GM21737 (cell line): ENCODE results near the gene TFIP11.

Experiments
- ATAC-seq: cut with Tn5 transposase; IDR thresholded peaks from one replicate; pipeline ENCODE4 v1.9.1; 2021; ENCODE audit warnings: mild to moderate bottlenecking, moderate library complexity; ENCODE audit not compliant: unreplicated experiment

The TFIP11 gene

DNA sequence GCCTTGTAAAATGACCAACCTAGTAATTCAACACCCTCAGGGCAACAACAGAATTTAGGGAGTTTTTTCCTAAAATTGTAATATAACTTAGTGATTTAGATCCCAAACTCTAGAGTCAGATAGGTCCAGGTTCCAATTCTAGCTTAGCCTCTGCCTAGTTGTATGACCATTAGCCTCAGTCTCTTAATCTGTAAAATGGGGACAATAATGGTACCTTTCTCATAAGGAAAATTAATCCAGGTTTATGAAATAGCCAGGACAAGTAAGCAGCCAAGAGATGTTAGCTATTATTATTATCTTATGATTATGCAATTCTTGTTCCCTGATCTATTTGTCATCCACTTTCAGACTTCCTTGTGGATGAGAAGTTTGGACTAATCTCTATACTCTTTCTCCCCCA is 4.1 kb downstream of the TFIP11 start:
- no peak for ATAC-seq

DNA sequence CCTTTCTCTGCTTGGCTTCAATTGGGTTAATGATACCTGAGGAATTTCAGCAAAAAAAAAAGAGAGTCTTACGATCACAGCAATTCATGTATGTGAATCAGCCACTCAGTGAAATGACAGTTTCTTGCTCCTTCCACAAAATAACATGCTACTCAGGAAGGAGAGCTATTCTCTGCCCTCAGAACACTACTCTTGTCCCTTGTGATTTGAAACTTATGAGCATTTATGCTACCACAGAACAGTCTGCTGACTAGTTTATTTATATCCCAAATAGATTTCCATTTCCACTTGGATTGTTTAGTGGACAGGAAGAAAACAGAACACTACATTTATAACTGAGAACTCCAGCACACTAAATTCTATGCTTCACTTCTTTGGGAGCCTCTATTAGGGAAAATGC is 8.5 kb downstream of the TFIP11 start:
- no peak for ATAC-seq

DNA sequence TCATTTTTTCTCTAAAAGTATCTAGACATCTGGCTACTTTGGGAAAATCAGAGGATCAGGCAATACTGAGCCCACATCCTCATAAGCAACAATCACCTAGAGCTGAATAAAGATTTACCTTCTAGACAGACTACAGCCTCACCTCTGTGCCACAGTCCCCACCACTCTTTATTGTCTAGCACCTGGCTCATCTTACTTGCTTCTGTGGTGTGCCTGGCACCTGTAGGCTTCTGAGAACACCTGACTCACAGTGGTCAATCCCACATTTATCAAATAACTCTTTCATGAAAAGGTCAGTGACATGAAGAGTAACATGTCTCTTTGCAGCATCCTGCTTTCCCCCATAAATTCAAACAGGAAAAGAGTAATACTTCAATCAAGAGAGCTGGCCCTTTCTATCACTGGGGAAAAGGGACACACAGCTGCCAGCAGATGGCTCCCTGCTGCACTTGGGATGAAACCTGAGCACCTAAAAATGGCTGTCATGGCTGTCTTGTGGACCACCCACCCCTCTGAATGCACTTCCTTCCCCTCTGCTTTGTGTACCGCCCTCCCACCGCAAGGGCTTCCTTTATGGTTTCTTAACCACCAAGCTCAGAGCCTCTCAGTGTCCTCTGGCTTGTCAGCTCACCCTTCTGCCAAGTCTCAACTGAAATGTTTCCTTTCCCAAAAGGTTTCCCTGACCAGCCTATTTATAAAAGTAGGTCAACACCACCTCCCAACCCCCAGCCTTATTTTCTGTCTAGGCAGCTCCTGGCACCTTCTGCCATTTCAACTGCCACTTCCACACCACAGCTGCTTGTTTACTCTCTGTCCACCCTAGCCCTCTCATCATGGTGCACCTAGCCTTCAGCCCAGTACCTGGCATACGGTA is 9.3 kb downstream of the TFIP11 start:
- no peak for ATAC-seq

DNA sequence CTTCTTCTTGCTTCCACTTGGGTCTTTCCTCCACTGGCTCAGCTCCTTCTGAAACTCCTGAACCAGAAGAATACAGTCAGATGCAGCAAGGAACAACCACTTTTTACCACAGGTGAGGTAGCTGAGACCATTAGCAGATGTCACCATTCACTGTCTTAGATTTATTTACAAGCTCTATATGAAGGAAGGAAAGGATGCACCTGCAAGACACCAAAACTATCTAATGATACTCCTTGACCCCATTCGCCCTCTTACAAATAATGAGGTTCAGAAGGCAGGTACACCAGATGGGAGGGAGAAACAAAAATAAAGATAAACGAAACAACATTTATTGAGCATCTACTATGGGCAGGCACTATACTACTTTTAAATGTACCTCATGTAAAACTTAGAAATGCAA is 10.3 kb downstream of the TFIP11 start:
- no peak for ATAC-seq

DNA sequence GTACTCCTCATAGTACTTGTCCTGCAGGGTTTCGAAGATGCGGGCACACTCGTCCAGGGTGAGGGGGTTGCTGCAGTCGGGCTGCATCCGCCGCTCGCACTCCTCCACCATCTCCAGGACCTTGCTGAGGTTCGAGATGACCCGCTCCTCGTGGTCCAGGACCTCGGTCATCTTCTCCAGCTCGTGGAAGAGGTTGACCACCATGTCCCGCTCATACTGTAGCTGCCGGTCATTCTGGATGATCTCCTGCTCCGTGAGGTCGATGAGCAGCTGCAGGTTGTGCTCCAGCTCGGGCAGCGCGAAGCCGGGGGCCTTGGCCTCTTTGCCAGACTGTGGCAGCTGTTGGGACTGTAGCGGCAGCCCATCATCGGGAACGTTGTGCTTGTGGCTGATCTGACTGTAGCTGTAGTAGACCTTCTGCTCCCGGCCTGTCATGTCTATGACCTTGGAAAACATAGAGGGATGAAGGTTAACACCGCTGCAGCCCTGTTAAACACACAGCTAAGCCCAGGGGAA is 13.0 kb downstream of the TFIP11 start:
- ATAC-seq: no peak

DNA sequence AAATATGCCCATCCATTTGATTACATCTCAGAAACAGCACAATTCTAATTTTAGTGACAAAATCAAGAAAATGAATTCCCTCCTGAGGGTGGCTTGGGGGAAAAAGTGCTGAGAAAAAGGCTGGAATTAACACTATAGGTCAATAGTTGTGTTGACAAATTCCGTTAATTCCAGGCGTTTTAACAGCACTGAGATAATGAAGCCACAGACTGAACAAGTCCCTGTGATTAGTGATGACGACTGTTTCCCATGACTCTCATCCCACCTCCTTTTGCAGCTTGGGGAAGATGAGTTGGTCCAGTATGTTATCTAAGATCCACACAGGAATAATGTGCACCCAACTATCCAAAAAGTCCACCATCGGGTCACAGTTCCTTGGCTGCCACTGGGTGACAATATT is 15.8 kb downstream of the TFIP11 start:
- ATAC-seq: no peak

DNA sequence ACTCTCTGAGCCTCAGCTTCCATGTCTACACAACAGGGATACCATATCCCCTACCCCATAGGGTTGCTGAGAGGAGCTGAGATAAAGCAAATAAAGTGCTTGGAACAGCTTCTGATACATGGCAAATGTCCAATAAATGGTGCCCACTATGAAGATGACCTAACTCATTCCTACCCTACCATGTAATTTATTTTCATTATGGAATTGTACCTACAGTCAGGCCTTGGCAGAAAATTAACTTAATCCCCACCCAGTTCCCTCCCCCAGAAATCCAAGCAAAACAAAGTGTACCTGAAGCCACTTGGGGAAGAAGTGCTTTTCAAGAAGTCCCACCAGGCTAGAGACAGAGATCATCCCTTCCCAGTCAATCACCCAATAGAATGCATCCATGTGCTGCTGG is 17.8 kb downstream of the TFIP11 start:
- ATAC-seq: no peak

DNA sequence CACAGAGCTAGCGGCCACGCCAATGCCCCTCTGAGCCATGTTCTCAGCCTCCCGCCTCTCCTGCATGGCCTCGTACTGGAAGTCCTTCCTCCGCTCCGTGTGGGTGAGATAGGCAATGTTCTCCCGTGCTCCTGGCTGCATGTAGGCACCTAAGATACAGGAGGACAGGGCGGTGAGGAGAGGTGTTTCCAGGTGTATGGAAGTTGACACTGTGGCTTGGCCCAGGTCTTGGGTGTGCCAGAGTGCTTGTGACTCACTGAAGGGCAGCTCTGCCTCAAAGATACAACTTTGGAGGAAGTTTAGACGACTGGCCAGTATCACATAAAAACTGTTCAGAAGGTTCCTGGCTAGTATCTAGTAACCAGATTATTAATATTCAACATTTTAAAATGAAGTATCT is 20.1 kb downstream of the TFIP11 start:
- no peak for ATAC-seq

DNA sequence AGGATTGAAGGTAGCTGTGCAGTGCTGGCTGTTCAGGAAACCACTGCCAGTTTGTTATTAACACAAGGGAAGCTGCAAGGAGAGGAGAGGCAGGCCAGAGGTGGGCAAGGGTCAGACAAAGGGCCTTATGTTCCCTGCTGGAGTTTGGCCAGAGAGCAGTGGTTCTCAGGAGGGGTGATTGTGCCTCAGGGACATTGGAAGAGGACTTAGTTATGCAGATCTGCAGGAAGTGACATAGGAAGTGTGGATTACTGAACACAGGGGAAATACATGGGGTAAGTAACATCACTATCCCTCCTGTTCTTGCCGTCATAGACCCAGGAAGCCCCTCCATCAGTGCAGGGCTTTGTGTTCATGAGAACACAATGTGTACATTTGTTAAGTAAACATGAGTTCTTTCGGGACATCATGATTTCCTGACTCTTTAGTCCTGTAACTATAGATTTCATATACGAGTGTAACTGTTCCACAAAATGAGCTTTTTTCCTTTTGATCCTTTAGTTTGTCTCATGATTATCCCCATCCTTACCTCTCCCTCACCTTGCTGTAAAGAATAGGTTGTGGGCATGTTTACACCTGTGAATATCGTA is 22.7 kb downstream of the TFIP11 start:
- no peak for ATAC-seq

DNA sequence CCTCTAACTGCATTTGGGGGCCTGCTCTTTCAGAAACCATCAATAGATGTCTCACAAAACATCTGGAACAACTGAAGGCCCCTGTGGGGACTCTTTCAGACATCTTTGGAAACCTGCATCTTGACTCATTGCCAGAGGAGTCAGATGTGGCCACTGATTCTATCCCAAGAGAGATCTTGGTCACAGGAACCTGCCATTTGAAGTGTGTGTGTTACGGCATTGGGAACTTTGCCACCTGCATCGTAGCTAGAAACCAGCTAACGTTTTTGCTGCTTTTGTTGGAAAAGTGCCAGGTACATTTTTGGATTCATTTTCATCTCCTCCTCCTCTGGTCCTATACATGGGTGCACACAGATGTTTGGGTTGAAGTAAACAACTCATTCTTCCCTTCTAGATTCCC is 24.3 kb downstream of the TFIP11 start:
- no peak for ATAC-seq

DNA sequence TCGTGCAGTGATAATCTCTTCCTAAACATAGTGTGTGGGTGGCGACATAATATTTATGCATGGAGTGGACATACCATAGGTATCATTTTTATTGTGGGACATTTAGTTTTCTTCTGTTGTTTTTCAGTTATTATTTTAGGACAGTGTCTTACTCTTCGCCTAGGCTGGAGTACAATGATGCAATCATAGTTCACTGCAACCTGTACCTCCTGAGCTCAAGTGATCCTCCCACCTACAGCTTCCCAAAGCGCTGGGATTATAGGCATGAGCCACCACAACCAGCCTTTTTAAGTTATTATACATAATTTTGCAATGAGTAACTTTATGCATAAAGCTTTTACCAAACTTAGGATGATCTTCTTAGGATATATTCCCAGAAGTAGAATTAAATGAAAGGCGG is 25.9 kb downstream of the TFIP11 start:
- ATAC-seq: no peak

DNA sequence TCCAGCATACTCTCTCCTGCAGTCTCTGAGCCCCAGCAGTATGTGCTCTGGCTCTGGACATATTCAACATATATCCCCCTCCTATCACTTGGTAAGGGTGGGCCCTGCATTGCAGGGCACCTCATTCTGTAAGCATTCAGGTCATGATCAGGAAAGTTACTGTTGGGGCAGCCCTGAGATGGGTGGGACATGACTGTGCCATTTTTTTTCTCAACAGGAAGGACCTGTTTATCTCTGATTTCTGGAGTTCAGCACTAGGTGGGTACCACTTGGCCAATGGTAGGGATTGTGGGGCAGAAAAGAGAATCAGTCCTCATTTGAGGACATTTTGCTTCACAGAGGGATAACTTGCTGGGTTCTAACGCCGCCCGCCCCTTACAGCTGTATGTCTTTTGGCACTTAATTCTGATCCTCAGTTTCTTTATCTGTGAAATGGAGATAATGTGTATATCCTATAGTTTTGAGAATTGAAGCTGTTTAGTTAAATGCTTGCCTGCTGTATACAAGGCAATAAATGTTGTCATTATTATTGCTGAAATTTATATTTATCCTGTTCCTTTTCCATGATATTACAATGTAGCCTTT is 26.4 kb downstream of the TFIP11 start:
- no peak for ATAC-seq

DNA sequence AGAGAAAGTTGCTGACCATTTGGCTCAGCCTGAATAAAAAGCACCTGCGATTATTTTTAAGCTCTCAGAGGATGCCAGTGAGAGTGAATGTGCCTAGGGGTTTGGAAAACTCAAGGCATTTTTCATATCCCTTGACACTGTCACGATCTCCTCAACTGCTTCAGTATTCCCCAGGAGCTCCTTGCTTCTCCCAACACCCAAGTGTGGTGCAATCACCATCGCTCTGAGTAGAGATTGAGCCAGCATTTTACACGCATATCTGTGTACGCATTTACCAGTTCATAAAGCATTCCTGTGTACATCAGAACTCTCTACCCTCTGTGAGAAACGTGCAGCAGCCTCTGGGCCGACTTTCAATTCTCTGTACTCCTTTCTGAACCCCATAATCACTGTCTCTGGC is 27.3 kb downstream of the TFIP11 start:
- ATAC-seq: no peak

DNA sequence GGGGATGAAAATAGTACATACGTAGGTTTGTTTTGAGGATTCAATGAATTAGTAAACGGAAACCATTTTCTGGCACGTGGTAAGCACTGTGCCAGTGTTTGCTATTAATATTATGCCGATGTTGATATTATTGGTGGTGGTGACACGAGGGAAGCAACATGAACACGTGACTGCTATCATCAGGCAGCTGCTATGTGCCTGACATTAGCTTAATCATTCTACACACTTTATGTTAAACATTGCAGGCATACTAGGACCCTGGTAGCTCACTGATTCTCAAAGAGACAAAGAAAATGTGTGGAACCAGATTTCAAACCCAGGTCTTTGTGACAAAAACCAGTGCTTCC is 27.9 kb downstream of the TFIP11 start:
- ATAC-seq: peak; percentile 7

DNA sequence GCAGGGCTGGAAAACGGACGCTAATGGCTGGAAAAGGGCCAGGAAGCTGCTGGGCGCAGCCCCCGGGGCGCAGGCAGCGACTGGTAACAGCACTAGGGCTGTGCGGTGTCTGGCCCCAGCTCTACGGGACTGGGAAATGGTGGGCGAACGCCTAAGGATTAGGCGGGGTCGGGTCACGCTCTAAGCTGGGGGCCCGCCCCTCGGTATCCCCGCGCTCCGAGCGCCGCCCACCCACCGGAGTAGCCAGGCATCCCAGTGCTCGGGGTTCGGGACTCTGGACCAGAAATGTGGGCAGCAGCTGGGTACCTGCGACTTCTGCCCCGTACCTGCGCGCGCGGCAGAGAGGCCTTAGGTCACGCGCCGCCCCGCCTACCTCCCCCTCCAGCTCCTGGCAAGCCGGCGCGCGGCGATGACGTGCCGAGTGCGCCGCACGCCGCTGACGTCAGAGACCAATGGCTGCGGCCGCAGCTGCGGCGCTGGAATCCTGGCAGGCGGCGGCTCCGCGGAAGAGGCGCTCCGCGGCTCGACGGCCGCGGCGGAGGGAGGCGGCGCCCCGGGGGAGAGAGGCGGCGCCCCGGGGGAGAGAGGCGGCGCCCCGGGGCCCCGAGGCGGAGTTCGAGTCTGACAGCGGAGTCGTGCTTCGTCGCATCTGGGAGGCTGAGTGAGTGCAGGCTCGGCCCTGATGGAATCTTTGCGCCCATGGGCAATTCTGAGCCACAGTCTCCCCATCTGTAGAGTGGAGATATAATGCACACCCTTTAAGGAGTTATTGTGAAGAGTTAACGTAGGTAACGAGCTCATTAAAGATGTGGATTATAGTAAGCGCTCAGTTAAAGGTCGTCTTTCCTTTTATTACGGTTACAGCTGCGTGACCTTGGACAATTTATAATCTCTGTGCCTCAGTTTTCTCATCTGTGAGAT is 28.6 kb downstream of the TFIP11 start, which contains the start of the genes HPS4 and SRRD:
Gene HPS4 (minus strand): TSS at position 345 of the 921 bp plus-strand sequence. CDS start 2,021 bp downstream, outside the sequence.
Gene SRRD (plus strand): TSS at position 439 of the 921 bp plus-strand sequence. CDS start 14 bp downstream, at position 453.
- ATAC-seq: peak; percentile 56

DNA sequence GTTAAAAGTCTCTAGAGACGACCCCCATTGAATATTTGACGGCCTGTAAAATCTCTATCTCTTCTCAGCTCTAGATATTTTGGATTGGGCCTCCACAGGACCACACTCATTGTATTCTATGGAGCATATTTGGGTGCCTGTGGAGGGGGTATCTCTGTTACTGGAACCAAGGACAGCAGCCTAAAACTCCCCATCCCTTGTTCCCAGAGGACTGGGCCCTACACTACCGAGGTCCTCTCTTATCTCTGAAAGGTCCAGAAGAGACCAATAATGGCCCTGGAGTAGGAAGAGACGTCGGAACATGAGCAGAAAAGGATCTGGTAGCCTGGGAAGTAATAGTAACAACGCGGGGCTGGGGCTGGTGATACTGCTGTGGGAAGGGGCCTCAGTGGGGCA is 29.2 kb downstream of the TFIP11 start:
- ATAC-seq: no peak

DNA sequence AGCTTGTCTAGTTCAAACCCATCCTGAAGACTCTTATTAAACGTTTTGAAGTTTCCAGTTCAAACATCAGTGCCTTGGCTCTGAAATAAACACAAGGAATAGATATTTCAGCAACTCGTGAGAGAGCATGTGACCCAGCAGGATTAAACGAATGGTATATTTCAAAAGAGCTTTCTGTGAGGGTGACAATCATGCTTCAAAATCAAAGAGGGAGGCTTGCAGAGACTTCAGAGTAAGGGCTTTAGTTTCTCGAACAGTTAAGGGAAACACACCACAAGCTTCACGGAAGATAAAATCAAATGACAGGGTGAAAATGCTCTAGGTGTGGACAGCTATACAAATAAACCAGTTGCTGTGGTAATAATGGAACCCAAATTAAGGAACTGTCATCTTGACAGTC is 30.1 kb downstream of the TFIP11 start:
- ATAC-seq: no peak

DNA sequence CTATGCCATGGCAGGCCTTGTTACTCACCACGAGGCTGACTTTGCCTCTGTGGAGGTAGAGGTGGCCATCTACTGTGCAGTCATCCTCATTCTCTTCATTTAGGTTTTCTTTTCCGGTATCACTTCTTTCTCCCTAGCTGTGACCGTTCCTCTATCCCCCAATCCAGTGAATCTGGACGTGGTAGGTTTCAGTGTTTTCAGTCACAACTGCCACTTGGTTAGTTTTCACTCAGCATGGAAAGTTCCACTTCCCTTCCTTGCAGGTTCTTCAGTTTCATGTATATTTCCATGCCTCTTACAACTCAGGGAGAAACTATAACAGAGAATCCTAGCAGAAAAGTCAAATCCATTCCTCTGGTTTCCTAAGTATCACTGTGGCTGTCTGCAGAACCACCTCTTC is 30.6 kb downstream of the TFIP11 start:
- no peak for ATAC-seq

DNA sequence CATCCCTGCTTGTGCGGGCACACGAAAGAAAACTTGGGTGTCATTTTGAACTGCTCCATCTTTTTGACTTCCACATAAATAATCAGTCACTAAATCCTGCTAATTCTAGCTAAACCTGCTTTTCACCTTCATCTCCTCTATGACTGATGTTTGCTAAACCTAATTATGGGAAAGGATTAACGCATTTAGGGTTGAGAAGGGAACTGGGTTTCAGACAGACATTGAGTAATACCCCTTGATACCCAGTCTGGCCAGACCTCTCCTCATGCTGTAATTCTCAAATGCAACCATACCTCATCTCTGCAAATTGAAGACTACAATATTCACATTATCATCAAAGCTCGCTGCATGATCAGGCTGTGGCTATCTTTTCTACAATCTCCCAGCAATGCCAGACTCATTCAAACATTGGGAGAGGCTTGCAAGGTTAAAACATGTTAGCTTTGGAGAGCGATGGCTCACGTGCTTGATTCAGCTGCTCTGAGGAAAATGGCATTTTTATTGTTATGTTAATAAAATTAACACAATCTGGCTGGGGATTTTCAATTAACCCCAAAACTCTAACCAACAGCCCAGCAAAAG is 31.1 kb downstream of the TFIP11 start:
- no peak for ATAC-seq

DNA sequence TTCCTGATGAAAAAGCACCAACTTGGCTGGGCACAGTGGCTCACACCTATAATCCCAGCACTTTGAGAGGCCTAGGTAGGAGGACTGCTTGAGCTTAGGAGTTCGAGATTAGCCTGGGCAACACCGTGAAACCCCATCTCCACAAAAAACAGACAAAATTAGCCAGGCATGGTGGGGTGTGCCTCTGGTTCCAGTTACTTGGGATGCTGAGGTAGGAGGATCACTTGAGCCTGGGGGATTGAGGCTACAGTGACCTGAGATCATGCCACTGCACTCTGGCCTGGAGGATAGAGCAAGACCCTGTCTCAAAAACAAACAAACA is 31.7 kb downstream of the TFIP11 start:
- no peak for ATAC-seq
